GM21786 (cell line): ENCODE results near the gene ARHGDIB.

Experiments used
- ATAC-seq: cut with Tn5 transposase; IDR thresholded peaks from one replicate; pipeline ENCODE4 v1.9.1; 2021; ENCODE audit not compliant: unreplicated experiment

ARHGDIB gene

GRCh38 chr12:14900521-14901227 lies 60.7 kb downstream of the ARHGDIB start:
- ATAC-seq = no peak

- no peak for ATAC-seq
Observed at GRCh38 chr12:14896521-14897169, 64.8 kb downstream of the ARHGDIB start.

DNA sequence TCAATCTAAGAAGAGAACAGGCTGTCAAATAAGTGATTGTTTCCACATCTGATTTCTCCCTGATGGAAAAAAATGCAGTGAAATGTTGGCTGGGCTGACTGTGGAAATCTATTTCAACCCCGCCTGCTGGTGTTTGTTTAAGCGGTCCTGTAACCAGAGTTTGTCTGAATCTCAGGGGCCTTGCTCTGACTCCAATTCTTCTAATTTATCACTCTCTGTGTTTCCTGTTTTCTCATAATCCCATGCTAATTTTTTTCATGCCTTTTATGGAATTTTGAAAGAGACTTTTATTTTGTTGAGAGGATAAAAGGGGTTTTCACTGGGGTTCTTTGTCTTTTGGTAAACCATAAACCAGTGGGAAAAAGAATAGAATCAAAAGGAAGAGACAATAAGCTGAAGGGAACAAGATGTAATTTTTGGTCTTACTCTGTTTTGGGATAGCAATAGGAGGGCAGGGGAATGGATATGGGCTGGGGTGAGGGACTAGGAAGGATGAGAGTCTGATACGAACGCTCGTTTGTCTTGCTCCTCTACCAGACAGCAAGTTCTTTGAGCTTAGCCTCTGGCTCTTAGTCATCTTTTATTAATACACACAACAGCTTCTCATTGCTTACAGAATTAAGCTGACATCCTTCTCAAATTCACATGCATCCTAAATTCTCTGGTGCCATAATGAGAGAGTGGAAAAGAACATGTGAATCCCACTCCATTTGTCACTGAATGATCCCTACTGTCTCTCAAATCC lies 67.7 kb downstream of the ARHGDIB start:
- no peak for ATAC-seq

GRCh38 chr12:14892726-14893505 lies 68.5 kb downstream of the ARHGDIB start:
- no peak for ATAC-seq
